Immature natural killer cell (primary cell): ENCODE measurements around the gene LHFPL2. TPM values are rescaled to one million over a fixed set of nuclear protein-coding genes. Genes with fewer than 3 reads are reported as not detected.
A peak's percentile ranks its signal among the peaks of the same experiment; 100 is the strongest.

Source experiments
- DNase-seq, 3 donors: peaks; one replicate each; pipeline ENCODE4 v3.0.0; 2022; ENCODE audit warnings: mixed read lengths in 1 of 3
- H3K27ac Mint-ChIP-seq, 6 donors: one replicate each; pipeline ENCODE4 v1.8.0; 2020; ENCODE audit warnings: mixed read lengths in 6 of 6, mild to moderate bottlenecking in 5 of 6, inconsistent platforms in 4 of 6, moderate library complexity in 3 of 6
- H3K27me3 Mint-ChIP-seq, 3 donors: one replicate each; pipeline ENCODE4 v1.8.0; 2020 to 2021; ENCODE audit warnings: low read depth in 3 of 3, mild to moderate bottlenecking in 3 of 3, mixed read lengths in 3 of 3, moderate library complexity in 3 of 3, inconsistent platforms in 1 of 3
- H3K36me3 Mint-ChIP-seq, 3 donors: one replicate each; pipeline ENCODE4 v1.8.0; 2020; ENCODE audit warnings: mixed read lengths in 3 of 3, inconsistent platforms in 2 of 3, mild to moderate bottlenecking in 2 of 3
- H3K4me1 Mint-ChIP-seq, 2 donors: one replicate each; pipeline ENCODE4 v1.8.0; 2020; ENCODE audit warnings: inconsistent platforms in 2 of 2, mild to moderate bottlenecking in 2 of 2, mixed read lengths in 2 of 2, moderate library complexity in 1 of 2
- H3K4me3 Mint-ChIP-seq, 5 donors: one replicate each; pipeline ENCODE4 v1.8.0; 2020; ENCODE audit warnings: mild to moderate bottlenecking in 5 of 5, mixed read lengths in 5 of 5, inconsistent platforms in 3 of 5, moderate library complexity in 3 of 5
- H3K9me3 Mint-ChIP-seq, 6 donors: one replicate each; pipeline ENCODE4 v1.8.0; 2020; ENCODE audit warnings: mild to moderate bottlenecking in 6 of 6, mixed read lengths in 6 of 6, inconsistent platforms in 4 of 6, moderate library complexity in 3 of 6
- polyA plus RNA-seq, 3 donors: library from polyadenylated mRNA; unstranded; fragments of 300-500 nt; fragmentation: Illumina TruSeq; gene quantifications; one replicate each; pipeline ENCODE4 v1.2.3, GENCODE V29; 2021

The LHFPL2 gene
- polyA plus RNA-seq, 3 donors from 2014 or later = 0.09 to 0.49 TPM; not detected in 1

DNA sequence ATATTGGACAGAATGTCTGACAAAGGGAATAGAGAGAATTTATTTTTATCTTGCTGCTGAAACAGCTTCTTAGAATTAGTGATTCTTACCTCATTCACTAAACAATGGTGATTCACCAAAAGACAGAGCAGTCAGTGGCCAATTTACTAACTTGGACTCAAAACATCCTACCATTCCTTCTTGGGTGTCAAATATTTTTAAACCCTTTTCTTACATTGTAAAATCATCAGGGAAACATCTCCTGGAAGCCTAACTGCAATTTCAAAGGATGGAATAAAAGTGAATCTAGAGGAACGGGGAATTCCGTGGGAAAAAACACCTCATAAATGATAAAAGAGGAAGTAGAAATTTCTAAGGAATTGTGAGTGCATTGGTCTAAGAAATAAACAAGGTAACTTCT is 97.7 kb downstream of the LHFPL2 start:
- Mint-ChIP-seq H3K27me3 (peaks cover 0 to 4% (median 2%) of the 10 kb centered on the region in 3 donors), H3K4me1 (peaks cover 11 to 20% of the 10 kb centered on the region in 2 donors), H3K9me3 (no peaks in the 10 kb centered on the region), H3K4me3 (no peak overlapping the region), H3K27ac (no peak overlapping the region), H3K36me3 (no peaks in the 10 kb centered on the region)
- no peak for DNase-seq

DNA sequence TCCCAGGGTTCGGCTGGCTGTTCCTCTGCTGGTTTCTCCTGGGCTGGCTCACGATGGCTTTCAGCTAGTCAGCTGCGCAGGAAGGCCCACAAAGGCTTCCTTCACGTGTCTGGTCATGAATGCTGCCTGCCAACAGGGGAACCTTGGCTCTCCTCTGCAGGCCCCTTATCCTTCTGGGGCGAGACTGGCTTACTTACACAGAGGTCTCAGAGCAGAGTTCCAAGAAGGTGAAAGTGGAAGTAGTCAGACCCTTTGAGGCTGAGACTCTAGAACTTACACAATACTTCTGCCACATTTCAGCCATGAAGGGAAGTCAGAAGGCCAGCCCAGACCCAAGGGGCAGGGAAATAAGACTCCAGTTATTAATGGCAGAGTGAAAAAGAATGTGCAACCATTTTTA is 99.5 kb downstream of the LHFPL2 start:
- no peak for DNase-seq
- Mint-ChIP-seq H3K9me3 (no peaks in the 10 kb centered on the region), H3K27me3 (peaks cover 0 to 4% (median 2%) of the 10 kb centered on the region in 3 donors), H3K4me1 (peaks cover 11 to 30% of the 10 kb centered on the region in 2 donors), H3K36me3 (no peaks in the 10 kb centered on the region), H3K4me3 (no peak overlapping the region), H3K27ac (no peak overlapping the region)

GRCh38 chr5:78547731-78548615 is 100.6 kb downstream of the LHFPL2 start:
- no peak overlapping the region for H3K4me3 Mint-ChIP-seq
- H3K36me3 Mint-ChIP-seq = no peaks in the 10 kb centered on the region
- no peaks in the 10 kb centered on the region for H3K9me3 Mint-ChIP-seq
- peaks cover 0 to 2% (median 2%) of the 10 kb centered on the region in 3 donors for H3K27me3 Mint-ChIP-seq
- peaks cover 6 to 20% of the 10 kb centered on the region in 2 donors for H3K4me1 Mint-ChIP-seq
- no peak overlapping the region for H3K27ac Mint-ChIP-seq
- DNase-seq = no peak

GRCh38 chr5:78547183-78547582 is 101.4 kb downstream of the LHFPL2 start:
- Mint-ChIP-seq H3K27ac (no peak overlapping the region), H3K27me3 (peaks cover 0 to 2% (median 2%) of the 10 kb centered on the region in 3 donors), H3K9me3 (no peaks in the 10 kb centered on the region), H3K4me3 (no peak overlapping the region), H3K4me1 (peaks cover 0 to 12% of the 10 kb centered on the region in 2 donors), H3K36me3 (no peaks in the 10 kb centered on the region)
- no peak for DNase-seq

DNA sequence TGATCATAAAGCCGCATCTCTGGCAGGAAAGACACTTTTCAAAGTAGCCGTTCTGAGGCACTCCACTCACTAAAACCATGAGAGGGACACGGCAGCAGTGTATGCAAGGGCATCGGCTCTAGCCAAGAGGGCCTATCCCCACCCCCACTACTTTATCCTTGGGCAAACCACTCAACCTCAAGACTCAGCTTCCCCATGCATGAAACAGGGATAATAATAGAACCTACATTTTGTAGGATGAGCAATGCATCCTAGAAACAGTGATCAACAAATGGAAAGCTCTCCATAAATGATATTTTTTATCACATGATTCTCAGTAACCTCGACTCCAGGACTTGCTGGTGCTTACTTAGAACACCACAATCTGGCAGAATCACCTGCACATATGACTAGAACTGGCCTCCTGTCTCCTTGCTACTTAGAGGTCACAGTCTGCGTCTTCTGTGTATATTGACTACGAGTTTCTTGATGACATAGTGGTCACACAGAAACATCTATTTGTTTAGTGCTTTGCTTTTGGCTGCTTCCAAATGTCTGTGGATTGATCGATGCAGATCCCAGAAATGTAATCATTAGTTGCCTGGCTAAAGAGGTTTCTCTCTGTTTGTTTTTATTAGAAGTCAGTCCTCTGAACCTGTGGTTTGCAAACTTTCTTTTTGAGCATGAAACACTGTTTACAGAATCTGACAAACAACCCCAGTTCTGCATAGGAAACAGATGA is 102.1 kb downstream of the LHFPL2 start:
- Mint-ChIP-seq H3K27ac (no peak overlapping the region), H3K4me3 (no peak overlapping the region), H3K36me3 (no peaks in the 10 kb centered on the region), H3K9me3 (no peaks in the 10 kb centered on the region), H3K27me3 (no peaks in the 10 kb centered on the region), H3K4me1 (peaks cover 0 to 12% of the 10 kb centered on the region in 2 donors)
- DNase-seq = no peak

GRCh38 chr5:78545406-78545805 is 103.2 kb downstream of the LHFPL2 start:
- H3K9me3 Mint-ChIP-seq = no peaks in the 10 kb centered on the region
- no peak for DNase-seq
- peaks cover 0 to 12% of the 10 kb centered on the region in 2 donors for H3K4me1 Mint-ChIP-seq
- H3K27ac Mint-ChIP-seq = no peak overlapping the region
- no peaks in the 10 kb centered on the region for H3K36me3 Mint-ChIP-seq
- H3K27me3 Mint-ChIP-seq = no peaks in the 10 kb centered on the region
- H3K4me3 Mint-ChIP-seq = no peak overlapping the region

DNA sequence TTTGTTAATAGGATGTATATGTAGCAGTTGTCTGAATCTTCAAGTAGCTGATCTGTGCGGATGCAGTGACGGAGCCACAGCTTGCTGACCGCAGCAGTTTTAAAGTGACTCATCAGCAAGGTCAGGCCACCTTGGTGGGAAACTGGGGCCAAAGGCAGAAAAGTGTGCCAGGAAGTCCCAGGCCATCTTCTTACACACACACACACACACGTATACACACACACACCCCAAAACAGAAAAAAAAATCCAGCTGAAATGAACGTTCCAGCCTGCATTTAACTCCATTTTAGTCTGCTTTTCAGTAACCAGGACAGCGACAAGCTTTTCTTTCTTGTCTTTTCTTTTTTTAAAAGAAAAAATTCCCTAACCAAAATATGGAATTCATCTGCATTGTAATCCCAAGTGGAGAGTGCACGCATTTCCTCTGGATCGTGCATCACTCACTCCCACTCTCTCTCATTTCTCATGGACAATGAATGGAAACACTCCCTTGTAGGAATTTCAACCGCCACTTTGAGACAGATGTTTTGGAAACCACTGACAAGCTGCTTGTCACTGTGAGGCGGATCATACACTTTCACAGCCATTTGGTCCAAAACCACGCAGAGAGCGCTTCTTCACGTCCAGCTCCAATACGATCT is 103.9 kb downstream of the LHFPL2 start:
- Mint-ChIP-seq H3K4me3 (peak overlapping the region in 2 of 5 donors; percentile 28 to 35), H3K27ac (no peak overlapping the region), H3K4me1 (peaks cover 0 to 12% of the 10 kb centered on the region in 2 donors), H3K9me3 (no peaks in the 10 kb centered on the region), H3K36me3 (no peaks in the 10 kb centered on the region), H3K27me3 (no peaks in the 10 kb centered on the region)
- DNase-seq = peak in 1 of 3 donors; percentile 13

DNA sequence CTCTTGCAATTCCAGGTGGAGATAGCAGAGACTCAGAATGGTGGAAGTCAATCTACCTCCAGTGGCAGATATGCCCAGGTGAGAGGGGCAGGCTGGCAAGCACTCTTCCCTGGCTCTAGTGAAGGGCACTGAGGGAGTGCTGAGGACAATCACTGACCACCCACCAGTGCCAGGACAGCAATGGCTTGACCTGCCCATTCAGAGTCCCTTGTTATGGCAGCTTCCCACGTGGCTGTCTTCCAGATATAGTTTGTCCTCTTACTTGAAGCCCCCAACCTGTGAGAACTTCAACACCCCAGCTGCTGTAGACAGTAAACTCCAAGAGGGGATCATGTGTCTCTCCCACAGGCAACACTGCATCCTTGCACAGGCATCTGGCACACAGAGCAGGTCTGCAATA is 104.7 kb downstream of the LHFPL2 start:
- Mint-ChIP-seq H3K4me3 (no peak overlapping the region), H3K27me3 (no peaks in the 10 kb centered on the region), H3K4me1 (peaks cover 0 to 12% of the 10 kb centered on the region in 2 donors), H3K9me3 (no peaks in the 10 kb centered on the region), H3K36me3 (no peaks in the 10 kb centered on the region), H3K27ac (no peak overlapping the region)
- no peak for DNase-seq

- Mint-ChIP-seq H3K36me3 (no peaks in the 10 kb centered on the region), H3K9me3 (no peaks in the 10 kb centered on the region), H3K27ac (no peak overlapping the region), H3K27me3 (no peaks in the 10 kb centered on the region), H3K4me1 (peaks cover 0 to 12% of the 10 kb centered on the region in 2 donors), H3K4me3 (no peak overlapping the region)
- DNase-seq = no peak
Observed at GRCh38 chr5:78543292-78543691, 105.3 kb downstream of the LHFPL2 start.

DNA sequence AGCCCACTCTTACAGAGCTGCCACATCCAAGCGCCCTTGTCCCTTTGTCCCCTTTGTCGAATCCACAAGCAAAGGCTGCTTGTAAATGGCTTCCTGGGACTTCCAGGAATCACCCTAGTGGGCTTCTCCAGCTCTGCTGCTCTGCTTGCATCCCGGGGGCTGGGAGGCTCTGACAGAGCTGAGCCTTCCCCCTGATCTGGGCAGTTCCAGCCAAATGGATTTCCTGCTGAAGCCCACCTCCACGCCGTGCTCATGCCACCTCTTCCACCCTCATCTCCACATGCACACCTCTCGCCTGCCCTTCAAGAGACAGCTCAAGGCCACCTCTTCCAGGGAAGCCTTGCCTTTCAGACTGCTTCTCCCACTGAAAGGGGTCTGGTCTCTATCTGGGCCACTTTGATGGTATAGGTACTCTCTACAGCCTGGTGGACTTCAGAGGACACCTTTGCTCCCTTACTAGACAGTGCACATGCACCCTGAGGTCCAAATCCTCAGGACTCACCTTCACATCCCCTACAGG is 106.2 kb downstream of the LHFPL2 start:
- peaks cover 0 to 2% (median 0%) of the 10 kb centered on the region in 3 donors for H3K27me3 Mint-ChIP-seq
- no peaks in the 10 kb centered on the region for H3K9me3 Mint-ChIP-seq
- H3K27ac Mint-ChIP-seq = no peak overlapping the region
- H3K36me3 Mint-ChIP-seq = no peaks in the 10 kb centered on the region
- peaks cover 0 to 12% of the 10 kb centered on the region in 2 donors for H3K4me1 Mint-ChIP-seq
- no peak for DNase-seq
- H3K4me3 Mint-ChIP-seq = no peak overlapping the region

- Mint-ChIP-seq H3K4me3 (no peak overlapping the region), H3K36me3 (no peaks in the 10 kb centered on the region), H3K27me3 (peaks cover 0 to 3% (median 0%) of the 10 kb centered on the region in 3 donors), H3K27ac (no peak overlapping the region), H3K9me3 (no peaks in the 10 kb centered on the region), H3K4me1 (peaks cover 0 to 12% of the 10 kb centered on the region in 2 donors)
- no peak for DNase-seq
Observed at GRCh38 chr5:78541086-78541654, 107.4 kb downstream of the LHFPL2 start.

GRCh38 chr5:78540335-78541085 is 108.1 kb downstream of the LHFPL2 start:
- peaks cover 0 to 3% (median 0%) of the 10 kb centered on the region in 3 donors for H3K27me3 Mint-ChIP-seq
- no peaks in the 10 kb centered on the region for H3K9me3 Mint-ChIP-seq
- H3K27ac Mint-ChIP-seq = no peak overlapping the region
- DNase-seq = no peak
- H3K36me3 Mint-ChIP-seq = no peaks in the 10 kb centered on the region
- no peak overlapping the region for H3K4me3 Mint-ChIP-seq
- peaks cover 0 to 12% of the 10 kb centered on the region in 2 donors for H3K4me1 Mint-ChIP-seq
